Nephron progenitor cell (in vitro differentiated cells): Measurements from ENCODE around the gene IL34.

Experiments
- DNase-seq: peaks from one replicate; pipeline ENCODE4 v3.0.0; 2021
- H3K27ac Mint-ChIP-seq: 2 replicates; pipeline ENCODE4 v1.8.0; 2021; ENCODE audit warnings: mild to moderate bottlenecking, moderate library complexity, mixed read lengths
- H3K27me3 Mint-ChIP-seq: 2 replicates; pipeline ENCODE4 v1.8.0; 2021; ENCODE audit warnings: mild to moderate bottlenecking, low read depth, mixed read lengths; ENCODE audit not compliant: poor library complexity
- H3K36me3 Mint-ChIP-seq: 2 replicates; pipeline ENCODE4 v1.8.0; 2021; ENCODE audit warnings: low read depth, mixed read lengths
- H3K4me1 Mint-ChIP-seq: 2 replicates; pipeline ENCODE4 v1.8.0; 2021; ENCODE audit warnings: mixed read lengths
- H3K4me3 Mint-ChIP-seq: 2 replicates; pipeline ENCODE4 v1.8.0; 2021; ENCODE audit warnings: mild to moderate bottlenecking, moderate library complexity, mixed read lengths
- H3K9me3 Mint-ChIP-seq: 2 replicates; pipeline ENCODE4 v1.8.0; 2021; ENCODE audit warnings: mild to moderate bottlenecking, moderate library complexity, mixed read lengths
- CTCF ChIP-seq: fragments of 200-600 bp; sonication (generic); IDR thresholded peaks from 2 replicates; pipeline ENCODE4 v1.5.0; 2021; ENCODE audit warnings: antibody characterized with exemption

Gene IL34

GRCh38 chr16:70602831-70603230, 43.5 kb upstream of the IL34 start:
- peaks cover 26% of the 10 kb centered on the region for H3K27me3 Mint-ChIP-seq
- no peaks in the 10 kb centered on the region for H3K36me3 Mint-ChIP-seq
- no peak overlapping the region for H3K4me3 Mint-ChIP-seq
- no peaks in the 10 kb centered on the region for H3K4me1 Mint-ChIP-seq
- no peak for DNase-seq
- H3K27ac Mint-ChIP-seq: no peak overlapping the region
- TF ChIP-seq CTCF: no peak
- H3K9me3 Mint-ChIP-seq: no peaks in the 10 kb centered on the region

- no peak overlapping the region for H3K4me3 Mint-ChIP-seq
- H3K27me3 Mint-ChIP-seq: peaks cover 19% of the 10 kb centered on the region
- TF ChIP-seq CTCF: no peak
- DNase-seq: no peak
- peak overlapping the region; percentile 60 for H3K27ac Mint-ChIP-seq
- H3K36me3 Mint-ChIP-seq: no peaks in the 10 kb centered on the region
- H3K9me3 Mint-ChIP-seq: no peaks in the 10 kb centered on the region
- no peaks in the 10 kb centered on the region for H3K4me1 Mint-ChIP-seq
These were observed 41.7 kb upstream of the IL34 start for GRCh38 chr16:70604407-70605282.

GRCh38 chr16:70605283-70605657, 41.1 kb upstream of the IL34 start:
- H3K4me1 Mint-ChIP-seq: no peaks in the 10 kb centered on the region

GRCh38 chr16:70608521-70608920, 37.8 kb upstream of the IL34 start:
- Mint-ChIP-seq H3K9me3 (no peaks in the 10 kb centered on the region), H3K36me3 (no peaks in the 10 kb centered on the region), H3K27me3 (peaks cover 28% of the 10 kb centered on the region), H3K4me1 (no peaks in the 10 kb centered on the region), H3K27ac (no peak overlapping the region), H3K4me3 (no peak overlapping the region)
- no peak for DNase-seq
- TF ChIP-seq CTCF: no peak

More at GRCh38 chr16:70605283-70605657, 41.1 kb upstream of the IL34 start:
- no peak for DNase-seq
- no peak for TF ChIP-seq CTCF
- Mint-ChIP-seq H3K36me3 (no peaks in the 10 kb centered on the region), H3K9me3 (no peaks in the 10 kb centered on the region), H3K4me3 (no peak overlapping the region), H3K27ac (no peak overlapping the region), H3K27me3 (peaks cover 24% of the 10 kb centered on the region)

- DNase-seq: no peak
- H3K9me3 Mint-ChIP-seq: no peaks in the 10 kb centered on the region
- no peak overlapping the region for H3K27ac Mint-ChIP-seq
- H3K4me1 Mint-ChIP-seq: no peaks in the 10 kb centered on the region
- TF ChIP-seq CTCF: no peak
- H3K27me3 Mint-ChIP-seq: peaks cover 16% of the 10 kb centered on the region
- H3K4me3 Mint-ChIP-seq: no peak overlapping the region
- H3K36me3 Mint-ChIP-seq: no peaks in the 10 kb centered on the region
These were observed 35.8 kb upstream of the IL34 start for GRCh38 chr16:70610273-70611223.
